Vagina (tissue), 2 donors: Measurements from ENCODE around the gene ANKRD45. TPM values are rescaled to one million over a fixed set of nuclear protein-coding genes. Genes with fewer than 3 reads are reported as not detected.
"Not testable (repeated sequence)": the region's sequence is repeated elsewhere in the genome, so short reads cannot be mapped to it uniquely, and the experiment has no call there.

Experiments used
- DNase-seq, 2 donors: peaks; one replicate each; pipeline ENCODE4 v3.0.0-alpha.2; 2017; ENCODE audit errors: extremely low spot score in 2 of 2
- H3K27ac ChIP-seq: fragments of 200-600 bp; sonication (generic); one replicate; pipeline ENCODE4 v1.5.1; 2019
- H3K27me3 ChIP-seq: fragments of 200-600 bp; sonication (generic); one replicate; pipeline ENCODE4 v1.5.1; 2019
- H3K36me3 ChIP-seq, 2 donors: fragments of 200-600 bp; sonication (generic); one replicate each; pipeline ENCODE4 v1.5.1; 2017 to 2019
- H3K4me1 ChIP-seq: fragments of 200-600 bp; sonication (generic); one replicate; pipeline ENCODE4 v1.5.1; 2019
- H3K4me3 ChIP-seq, 2 donors: fragments of 200-600 bp; sonication (generic); 1 replicate in 1 of 2; 2 replicates in 1 of 2; pipeline ENCODE4 v1.5.1; 2016 to 2019
- H3K9me3 ChIP-seq: fragments of 200-600 bp; sonication (generic); one replicate; pipeline ENCODE4 v1.5.1; 2019
- CTCF ChIP-seq, 3 experiments: fragments of 450-650 bp in 2 of 3; fragments of 200-600 bp in 1 of 3; sonication (generic) in 1 of 3; IDR thresholded peaks; one replicate each; pipeline ENCODE4 v1.5.1; 2017 to 2019; ENCODE audit warnings: antibody characterized with exemption in 3 of 3, mild to moderate bottlenecking in 2 of 3, moderate library complexity in 2 of 3
- POLR2A ChIP-seq, 2 donors: fragments of 450-650 bp; IDR thresholded peaks; one replicate each; pipeline ENCODE4 v1.6.1; 2017; ENCODE audit warnings: antibody characterized with exemption in 2 of 2, mild to moderate bottlenecking in 2 of 2, moderate library complexity in 2 of 2
- POLR2AphosphoS5 ChIP-seq, 2 donors: sonication (generic); formaldehyde crosslinking; IDR thresholded peaks; one replicate each; pipeline ENCODE4 v1.9.0; 2017; ENCODE audit warnings: antibody characterized with exemption in 2 of 2, mild to moderate bottlenecking in 2 of 2, low read depth in 1 of 2; ENCODE audit not compliant: insufficient read depth in 1 of 2
- intact Hi-C: fragments of 100-400 bp; cut with DNase I; formaldehyde crosslinking; loops from one replicate; pipeline ENCODE4 v1.15.1; 2023
- total RNA-seq: library from RNA; depleted of rRNA; stranded (reverse); fragments of >200 nt; gene quantifications from one replicate; pipeline ENCODE4 v1.2.3, GENCODE V29; 2016

The ANKRD45 gene
- total RNA-seq, 1 donor from 2014 or later = not detected

GRCh38 chr1:173688300-173688699, 18.6 kb upstream of the ANKRD45 start:
- Histone ChIP-seq H3K4me1 (no peaks in the 10 kb centered on the region), H3K9me3 (no peaks in the 10 kb centered on the region), H3K36me3 (no peaks in the 10 kb centered on the region), H3K27ac (no peak overlapping the region), H3K27me3 (no peaks in the 10 kb centered on the region), H3K4me3 (no peak overlapping the region)
- DNase-seq = no peak
- no peak for TF ChIP-seq POLR2A (IDR thresholded peaks at IDR 0.05)
- TF ChIP-seq POLR2AphosphoS5 (IDR thresholded peaks at IDR 0.05; ENCODE audit: insufficient read depth in 1 of 2, low read depth in 1 of 2) = no peak
- no peak for TF ChIP-seq CTCF (IDR thresholded peaks at IDR 0.05)
- intact Hi-C loops = no loop called here

- intact Hi-C loops, H3K27me3 ChIP-seq, H3K4me3 ChIP-seq, H3K36me3 ChIP-seq, H3K4me1 ChIP-seq, DNase-seq, H3K9me3 ChIP-seq, H3K27ac ChIP-seq: not testable (repeated sequence)
Observed at GRCh38 chr1:173685121-173685520, 15.5 kb upstream of the ANKRD45 start.

- H3K4me3 ChIP-seq, DNase-seq, H3K9me3 ChIP-seq, H3K36me3 ChIP-seq, H3K27ac ChIP-seq, H3K27me3 ChIP-seq, intact Hi-C loops, H3K4me1 ChIP-seq: not testable (repeated sequence)
Observed at GRCh38 chr1:173683838-173684237, 14.2 kb upstream of the ANKRD45 start.

- no peak overlapping the region for H3K4me3 ChIP-seq
- H3K9me3 ChIP-seq = no peaks in the 10 kb centered on the region
- no peaks in the 10 kb centered on the region for H3K27me3 ChIP-seq
- intact Hi-C loops = no loop called here
- TF ChIP-seq POLR2A (IDR thresholded peaks at IDR 0.05) = no peak
- no peak for TF ChIP-seq CTCF (IDR thresholded peaks at IDR 0.05)
- TF ChIP-seq POLR2AphosphoS5 (IDR thresholded peaks at IDR 0.05; ENCODE audit: insufficient read depth in 1 of 2, low read depth in 1 of 2) = no peak
- no peak for DNase-seq
- no peaks in the 10 kb centered on the region for H3K4me1 ChIP-seq
- H3K36me3 ChIP-seq = no peaks in the 10 kb centered on the region
- no peak overlapping the region for H3K27ac ChIP-seq
Observed at GRCh38 chr1:173682184-173682583, 12.5 kb upstream of the ANKRD45 start.

- intact Hi-C loops, H3K9me3 ChIP-seq, H3K4me1 ChIP-seq, H3K27ac ChIP-seq, H3K27me3 ChIP-seq, H3K4me3 ChIP-seq, H3K36me3 ChIP-seq, DNase-seq: not testable (repeated sequence)
Observed at GRCh38 chr1:173680152-173680551, 10.5 kb upstream of the ANKRD45 start.

GRCh38 chr1:173674496-173674895, 4.8 kb upstream of the ANKRD45 start:
- intact Hi-C loops, H3K4me1 ChIP-seq, H3K27ac ChIP-seq, H3K9me3 ChIP-seq, DNase-seq, H3K4me3 ChIP-seq, H3K27me3 ChIP-seq, H3K36me3 ChIP-seq: not testable (repeated sequence)

- TF ChIP-seq POLR2AphosphoS5 (IDR thresholded peaks at IDR 0.05; ENCODE audit: insufficient read depth in 1 of 2, low read depth in 1 of 2) (no peak), POLR2A (IDR thresholded peaks at IDR 0.05) (no peak), CTCF (IDR thresholded peaks at IDR 0.05) (no peak)
- Histone ChIP-seq H3K9me3 (no peaks in the 10 kb centered on the region), H3K36me3 (no peaks in the 10 kb centered on the region), H3K4me3 (no peak overlapping the region), H3K27ac (no peak overlapping the region), H3K27me3 (no peaks in the 10 kb centered on the region), H3K4me1 (peaks cover 9% of the 10 kb centered on the region)
- intact Hi-C loops = no loop called here
- DNase-seq = no peak
Observed at GRCh38 chr1:173666646-173667045, 3.0 kb downstream of the ANKRD45 start.
